Uterus (tissue), 2 donors: ENCODE data around the gene COG3.

ENCODE experiments used
- CTCF ChIP-seq, 4 experiments: fragments of 200-600 bp in 2 of 4; fragments of 450-650 bp in 2 of 4; sonication (generic) in 2 of 4; IDR thresholded peaks; one replicate each; pipeline ENCODE4 v1.5.1; 2016 to 2019; ENCODE audit warnings: antibody characterized with exemption in 4 of 4, mild to moderate bottlenecking in 2 of 4, moderate library complexity in 1 of 4
- POLR2A ChIP-seq, 2 donors: fragments of 450-650 bp; IDR thresholded peaks; one replicate each; pipeline ENCODE4 v1.6.1; 2016; ENCODE audit warnings: antibody characterized with exemption in 2 of 2, mild to moderate bottlenecking in 1 of 2, moderate library complexity in 1 of 2

GRCh38 chr13:45439008-45439407, 25.7 kb upstream of the COG3 start:
- no peak for TF ChIP-seq CTCF (IDR thresholded peaks at IDR 0.05)
- no peak for TF ChIP-seq POLR2A (IDR thresholded peaks at IDR 0.05)
